GM19328 (cell line): Measurements from ENCODE around the gene GOLT1A.

Experiments used
- ATAC-seq: cut with Tn5 transposase; IDR thresholded peaks from one replicate; pipeline ENCODE4 v1.9.1; 2021; ENCODE audit warnings: mild to moderate bottlenecking, moderate library complexity; ENCODE audit not compliant: unreplicated experiment

Gene GOLT1A

GRCh38 chr1:204162494-204163074, 51.2 kb downstream of the GOLT1A start:
- no peak for ATAC-seq

DNA sequence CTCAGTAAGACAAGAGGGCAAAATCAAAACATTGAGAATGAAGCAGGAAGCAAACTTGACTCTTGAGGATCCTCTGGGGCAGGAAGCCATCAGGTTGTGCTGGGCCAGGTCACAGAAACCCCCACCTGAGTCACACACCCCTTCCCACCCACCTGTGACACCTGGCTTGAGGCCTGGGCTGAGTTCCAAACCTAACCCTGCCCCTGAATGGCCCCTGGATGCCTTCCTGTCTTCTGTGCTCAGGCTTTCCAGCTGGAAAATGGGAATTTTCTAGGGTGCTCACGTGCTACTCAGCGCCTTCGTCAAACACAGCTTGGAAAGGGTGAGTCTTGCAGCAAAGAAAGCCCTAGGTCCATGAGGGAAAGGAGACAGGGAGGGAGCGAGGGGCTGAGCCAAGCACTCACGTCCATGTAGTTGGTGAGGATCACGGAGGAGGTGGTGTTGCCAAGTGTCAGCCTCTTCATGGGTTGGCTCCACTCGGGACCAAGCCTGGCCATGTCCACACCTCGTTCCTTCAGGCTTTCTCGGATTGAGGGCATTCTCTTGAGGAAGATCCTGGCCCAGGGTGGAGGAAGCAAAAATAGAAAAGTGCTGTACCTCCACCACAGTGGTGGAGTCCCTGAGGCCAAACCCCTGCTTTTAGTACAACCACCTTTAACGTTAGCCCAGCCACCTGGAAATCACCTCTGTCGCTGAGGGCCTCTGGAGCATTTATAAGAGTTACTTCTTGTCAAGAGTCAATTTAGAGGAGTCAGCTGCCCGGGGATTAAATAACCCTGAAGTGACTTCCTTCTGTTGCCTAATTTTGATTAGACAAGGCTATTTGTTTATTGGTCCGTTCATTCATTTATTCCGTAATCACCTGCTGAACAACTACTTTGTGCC, 51.9 kb downstream of the GOLT1A start:
- no peak for ATAC-seq

DNA sequence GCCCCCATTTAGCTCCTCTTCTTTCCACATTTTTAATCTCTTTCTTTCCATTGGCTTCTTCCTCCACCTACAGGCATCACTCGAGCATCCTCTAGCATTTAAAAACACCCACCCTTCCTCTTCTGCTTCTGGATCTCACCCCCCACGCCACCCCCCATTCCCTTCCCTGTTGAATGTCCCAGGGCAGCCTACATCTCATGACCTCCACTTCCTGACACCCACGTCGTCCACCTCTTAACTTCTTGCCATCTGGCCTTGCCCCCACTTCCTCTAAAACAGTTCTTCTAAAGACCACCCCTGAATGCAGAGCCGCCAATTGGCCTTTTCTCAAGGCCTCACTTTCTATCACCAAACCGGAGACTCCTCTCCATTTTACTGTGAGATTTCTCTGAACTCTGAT, 55.8 kb downstream of the GOLT1A start:
- no peak for ATAC-seq

DNA sequence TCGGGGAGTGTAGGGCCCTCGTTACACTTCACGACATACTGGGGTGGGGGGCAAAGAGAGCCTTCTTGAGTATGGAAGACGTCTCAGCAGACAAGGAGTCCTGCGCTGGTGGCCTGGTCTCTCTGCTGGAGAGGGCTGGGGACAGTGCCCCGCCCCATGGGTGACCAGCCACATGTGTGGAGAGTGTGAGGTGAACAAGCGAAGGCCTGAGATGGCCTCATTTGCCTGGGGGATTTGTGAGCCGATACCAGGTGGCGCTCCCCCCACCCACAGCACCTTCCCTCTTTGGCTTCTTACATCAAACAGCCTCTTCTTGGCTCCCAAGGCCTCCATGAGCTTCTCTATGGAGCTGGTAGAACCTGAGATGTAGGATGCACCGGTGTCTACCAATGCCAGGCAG, 57.9 kb downstream of the GOLT1A start:
- no peak for ATAC-seq

DNA sequence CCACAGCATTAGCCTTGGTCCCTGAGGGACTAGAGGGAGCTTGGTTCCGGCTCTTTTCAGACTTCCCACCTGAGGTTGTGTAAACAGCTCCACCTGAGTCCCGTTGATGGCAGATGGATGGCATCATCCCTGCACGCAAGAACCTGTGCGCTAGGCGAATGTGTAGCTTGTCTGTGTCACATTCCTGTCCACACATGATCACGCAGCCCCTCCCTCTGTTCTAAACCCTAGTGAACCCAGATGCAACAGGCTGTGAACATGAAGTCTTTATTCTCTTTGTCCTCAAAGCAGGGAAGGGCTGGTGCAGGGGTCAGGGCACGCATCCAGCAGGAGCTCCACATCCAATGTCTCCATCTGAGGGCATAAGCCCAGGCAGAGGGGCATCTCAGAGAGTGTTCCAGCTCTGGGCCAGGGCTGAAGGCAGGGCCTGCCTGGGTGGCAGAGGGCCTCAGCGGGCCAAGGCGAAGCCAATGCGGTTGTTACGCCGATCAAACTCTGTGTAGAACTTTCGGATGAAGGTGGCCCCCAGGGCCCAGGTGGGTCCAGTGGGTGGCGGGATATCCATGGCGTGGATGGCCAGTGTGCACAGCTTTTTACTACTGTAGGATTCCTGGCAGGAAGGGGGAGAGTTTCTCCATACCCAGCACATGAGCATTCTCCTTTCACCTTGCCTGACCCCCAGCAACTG, 59.1 kb downstream of the GOLT1A start:
- ATAC-seq, result no peak

GRCh38 chr1:204153667-204154066, 60.1 kb downstream of the GOLT1A start:
- no peak for ATAC-seq

GRCh38 chr1:204152310-204153044, 61.3 kb downstream of the GOLT1A start:
- no peak for ATAC-seq

GRCh38 chr1:204151552-204152309, 62.1 kb downstream of the GOLT1A start, which contains the start of gene ETNK2:
ETNK2 (minus strand) TSS chr1:204152044; CDS start chr1:204151852, 192 bp downstream.
- ATAC-seq, result no peak

- ATAC-seq, result no peak
Observed at GRCh38 chr1:204150702-204151551, 62.9 kb downstream of the GOLT1A start.

DNA sequence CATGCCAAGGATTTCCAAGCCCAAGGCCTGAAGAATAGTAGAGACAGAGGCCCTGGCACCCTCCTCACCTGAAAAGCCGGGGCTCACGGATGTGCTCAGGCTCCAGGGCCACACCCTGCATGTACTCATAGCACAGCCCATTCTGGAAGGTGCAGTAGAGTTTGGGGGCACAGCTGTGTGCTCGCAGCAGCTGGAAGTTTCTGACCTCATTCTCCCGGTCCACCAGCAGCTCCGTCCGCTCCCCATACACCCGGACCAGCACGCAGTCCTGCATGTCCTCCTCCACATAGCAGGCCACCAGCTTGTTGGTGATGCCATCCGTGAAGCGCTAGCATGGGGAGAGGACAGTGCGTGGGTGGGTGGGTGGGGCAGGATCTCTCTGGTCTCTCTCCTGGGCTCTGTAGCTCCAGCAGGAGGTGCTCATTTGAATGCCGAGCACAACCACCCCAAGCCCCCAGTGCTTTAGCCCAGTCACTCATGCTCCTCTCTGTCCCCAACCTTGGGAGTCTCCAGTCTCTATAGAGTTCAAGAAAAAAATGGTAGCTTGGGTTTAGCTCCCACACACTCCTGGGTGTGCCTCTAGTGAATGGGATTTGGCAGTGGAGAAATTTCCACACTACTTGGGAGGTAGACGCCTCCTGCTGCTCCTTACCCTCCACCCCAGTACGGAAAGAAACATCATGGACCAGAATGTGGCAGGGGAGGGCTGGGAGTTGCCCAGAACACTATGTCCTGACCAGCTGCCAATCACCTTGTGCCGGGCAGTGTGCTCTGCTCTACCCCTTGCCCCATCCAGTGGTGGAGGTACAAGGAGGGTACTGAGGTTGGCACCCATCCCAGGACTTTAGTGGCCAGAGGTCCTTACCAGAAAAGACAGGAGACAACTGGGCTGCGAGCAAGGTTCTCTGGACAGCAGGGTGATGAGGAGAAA, 63.9 kb downstream of the GOLT1A start:
- ATAC-seq, result no peak

- no peak for ATAC-seq
Observed at GRCh38 chr1:204149107-204149506, 64.7 kb downstream of the GOLT1A start.
